Endothelial cell (in vitro differentiated cells): ENCODE measurements around the gene VWA2. TPM values are rescaled to one million over a fixed set of nuclear protein-coding genes. Genes with fewer than 3 reads are reported as not detected.

Source experiments
- DNase-seq: peaks from one replicate; pipeline ENCODE4 v3.0.0; 2021; ENCODE audit warnings: low spot score
- H3K27ac Mint-ChIP-seq: one replicate; pipeline ENCODE4 v1.8.0; 2021; ENCODE audit warnings: mixed read lengths, inconsistent platforms; ENCODE audit not compliant: unreplicated experiment
- H3K27me3 Mint-ChIP-seq: one replicate; pipeline ENCODE4 v1.8.0; 2021; ENCODE audit warnings: mild to moderate bottlenecking, moderate library complexity, mixed read lengths, inconsistent platforms; ENCODE audit not compliant: unreplicated experiment
- H3K36me3 Mint-ChIP-seq: one replicate; pipeline ENCODE4 v1.8.0; 2021; ENCODE audit warnings: mild to moderate bottlenecking, low read depth, mixed read lengths, inconsistent platforms; ENCODE audit not compliant: unreplicated experiment
- H3K4me1 Mint-ChIP-seq: one replicate; pipeline ENCODE4 v1.8.0; 2021; ENCODE audit warnings: mild to moderate bottlenecking, mixed read lengths, inconsistent platforms; ENCODE audit not compliant: unreplicated experiment
- H3K4me3 Mint-ChIP-seq: one replicate; pipeline ENCODE4 v1.8.0; 2021; ENCODE audit warnings: mild to moderate bottlenecking, mixed read lengths, inconsistent platforms; ENCODE audit not compliant: unreplicated experiment
- H3K9me3 Mint-ChIP-seq: one replicate; pipeline ENCODE4 v1.8.0; 2021; ENCODE audit warnings: mixed read lengths, inconsistent platforms; ENCODE audit not compliant: unreplicated experiment
- total RNA-seq: library from RNA; stranded (reverse); fragmentation: NEBNext Ultra II Directional; extraction: Animal tissue kit (Norgen Biotek cat#: 25700); gene quantifications from one replicate; pipeline ENCODE4 v1.2.1, GENCODE V29; 2021; ENCODE audit not compliant: unreplicated experiment
- TF ChIP-seq, protein P1 (sequence below): fragments of 200-600 bp; sonication (generic); IDR thresholded peaks from one replicate; pipeline ENCODE4 v1.5.0; 2021; ENCODE audit warnings: antibody characterized with exemption; ENCODE audit not compliant: unreplicated experiment

Gene VWA2
- total RNA-seq, 1 donor from 2014 or later, result 2.4 TPM

DNA sequence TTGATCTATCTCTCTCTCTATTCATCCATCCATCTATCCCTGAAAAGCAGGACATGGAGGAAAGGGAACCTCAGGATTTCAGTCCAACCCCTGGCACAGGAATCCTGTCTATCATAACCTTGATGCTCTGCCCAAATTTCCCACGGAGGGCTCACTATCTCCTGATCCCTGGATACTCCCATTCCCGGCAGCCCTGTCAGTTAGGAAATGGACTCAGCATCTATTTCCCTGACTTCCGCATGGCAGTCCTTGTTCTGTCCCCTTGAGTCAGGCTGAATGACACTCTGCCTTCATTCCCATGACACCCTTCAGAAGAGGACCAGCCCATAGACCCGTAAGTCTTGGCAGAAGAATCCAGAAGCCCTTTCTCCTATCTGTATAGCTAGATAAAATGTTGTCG, 77.7 kb downstream of the VWA2 start:
- H3K36me3 Mint-ChIP-seq, result no peaks in the 10 kb centered on the region
- H3K4me1 Mint-ChIP-seq, result peaks cover 4% of the 10 kb centered on the region
- no peak overlapping the region for H3K27ac Mint-ChIP-seq
- TF ChIP-seq, protein P1, sequence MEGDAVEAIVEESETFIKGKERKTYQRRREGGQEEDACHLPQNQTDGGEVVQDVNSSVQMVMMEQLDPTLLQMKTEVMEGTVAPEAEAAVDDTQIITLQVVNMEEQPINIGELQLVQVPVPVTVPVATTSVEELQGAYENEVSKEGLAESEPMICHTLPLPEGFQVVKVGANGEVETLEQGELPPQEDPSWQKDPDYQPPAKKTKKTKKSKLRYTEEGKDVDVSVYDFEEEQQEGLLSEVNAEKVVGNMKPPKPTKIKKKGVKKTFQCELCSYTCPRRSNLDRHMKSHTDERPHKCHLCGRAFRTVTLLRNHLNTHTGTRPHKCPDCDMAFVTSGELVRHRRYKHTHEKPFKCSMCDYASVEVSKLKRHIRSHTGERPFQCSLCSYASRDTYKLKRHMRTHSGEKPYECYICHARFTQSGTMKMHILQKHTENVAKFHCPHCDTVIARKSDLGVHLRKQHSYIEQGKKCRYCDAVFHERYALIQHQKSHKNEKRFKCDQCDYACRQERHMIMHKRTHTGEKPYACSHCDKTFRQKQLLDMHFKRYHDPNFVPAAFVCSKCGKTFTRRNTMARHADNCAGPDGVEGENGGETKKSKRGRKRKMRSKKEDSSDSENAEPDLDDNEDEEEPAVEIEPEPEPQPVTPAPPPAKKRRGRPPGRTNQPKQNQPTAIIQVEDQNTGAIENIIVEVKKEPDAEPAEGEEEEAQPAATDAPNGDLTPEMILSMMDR, result no peak
- no peaks in the 10 kb centered on the region for H3K9me3 Mint-ChIP-seq
- no peak overlapping the region for H3K4me3 Mint-ChIP-seq
- DNase-seq, result no peak
- peaks cover 9% of the 10 kb centered on the region for H3K27me3 Mint-ChIP-seq

- Mint-ChIP-seq H3K36me3 (no peaks in the 10 kb centered on the region), H3K27ac (no peak overlapping the region), H3K4me1 (no peaks in the 10 kb centered on the region), H3K27me3 (peaks cover 3% of the 10 kb centered on the region), H3K4me3 (no peak overlapping the region), H3K9me3 (no peaks in the 10 kb centered on the region)
- TF ChIP-seq, protein P1, result no peak
- DNase-seq, result no peak
These were observed 80.6 kb downstream of the VWA2 start for GRCh38 chr10:114319406-114320248.

- H3K36me3 Mint-ChIP-seq, result no peaks in the 10 kb centered on the region
- DNase-seq, result no peak
- no peaks in the 10 kb centered on the region for H3K4me1 Mint-ChIP-seq
- no peak overlapping the region for H3K27ac Mint-ChIP-seq
- peaks cover 3% of the 10 kb centered on the region for H3K27me3 Mint-ChIP-seq
- no peaks in the 10 kb centered on the region for H3K9me3 Mint-ChIP-seq
- no peak overlapping the region for H3K4me3 Mint-ChIP-seq
- TF ChIP-seq, protein P1, result no peak
These were observed 81.4 kb downstream of the VWA2 start for GRCh38 chr10:114320249-114321116.

GRCh38 chr10:114322344-114322743, 83.3 kb downstream of the VWA2 start:
- TF ChIP-seq, protein P1, result no peak
- peaks cover 2% of the 10 kb centered on the region for H3K27me3 Mint-ChIP-seq
- H3K4me3 Mint-ChIP-seq, result no peak overlapping the region
- DNase-seq, result no peak
- no peaks in the 10 kb centered on the region for H3K36me3 Mint-ChIP-seq
- no peaks in the 10 kb centered on the region for H3K4me1 Mint-ChIP-seq
- no peaks in the 10 kb centered on the region for H3K9me3 Mint-ChIP-seq
- no peak overlapping the region for H3K27ac Mint-ChIP-seq
